Activated gamma-delta T cell treated with Interleukin-2 at 50 U/mL for 16 hours (primary cell): Measurements from ENCODE around the gene IRF6.
"Not testable (repeated sequence)": the region's sequence is repeated elsewhere in the genome, so short reads cannot be mapped to it uniquely, and the experiment has no call there.

ENCODE experiments used
- DNase-seq: peaks from one replicate; pipeline ENCODE4 v3.0.0-alpha.2; 2020

Gene IRF6

GRCh38 chr1:209822706-209823105, 16.8 kb upstream of the IRF6 start:
- no peak for DNase-seq

- no peak for DNase-seq
Measured at GRCh38 chr1:209820986-209821385, 15.0 kb upstream of the IRF6 start.

DNA sequence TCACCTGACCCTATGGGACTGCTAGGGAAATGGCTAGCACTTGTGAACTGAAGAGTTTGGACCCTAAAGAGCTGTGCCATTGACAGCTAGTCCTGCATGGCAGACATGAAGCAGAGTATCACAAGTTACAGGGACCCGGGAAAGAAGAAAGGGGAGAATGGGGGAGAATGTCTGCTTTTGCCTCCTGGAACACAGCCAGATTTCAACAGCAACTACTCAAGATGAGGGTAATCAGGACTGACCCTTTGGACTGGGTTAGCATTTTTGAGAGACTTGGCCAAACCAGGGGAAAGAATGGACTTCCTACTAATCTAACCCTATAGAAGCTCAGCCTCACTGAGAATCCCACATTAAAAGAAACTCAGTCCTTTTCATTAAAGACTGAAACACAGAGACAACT, 13.1 kb upstream of the IRF6 start:
- DNase-seq, result no peak

GRCh38 chr1:209817691-209818090, 11.7 kb upstream of the IRF6 start:
- DNase-seq, result no peak

DNA sequence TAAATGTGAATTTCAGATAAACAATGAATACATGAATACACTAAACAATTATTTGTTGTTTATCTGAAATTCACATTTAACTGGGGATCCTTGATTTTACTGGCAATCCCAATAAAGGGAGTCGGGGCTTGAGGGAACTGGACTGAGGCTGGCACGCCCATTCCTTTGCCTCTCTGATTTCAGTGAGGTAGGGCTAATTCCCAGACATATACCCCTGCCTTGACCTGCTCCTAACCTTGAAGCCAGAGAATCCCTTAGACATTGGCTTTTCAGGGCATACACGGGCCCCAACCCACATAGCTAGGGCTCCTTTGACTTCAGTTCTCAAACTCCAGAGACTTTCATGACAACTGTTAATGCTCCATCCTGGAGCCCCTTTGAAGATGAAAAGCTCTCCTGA, 11.0 kb upstream of the IRF6 start:
- no peak for DNase-seq

- no peak for DNase-seq
Measured at GRCh38 chr1:209815931-209816341, 10.0 kb upstream of the IRF6 start.

- no peak for DNase-seq
Measured at GRCh38 chr1:209815490-209815889, 9.5 kb upstream of the IRF6 start.

DNA sequence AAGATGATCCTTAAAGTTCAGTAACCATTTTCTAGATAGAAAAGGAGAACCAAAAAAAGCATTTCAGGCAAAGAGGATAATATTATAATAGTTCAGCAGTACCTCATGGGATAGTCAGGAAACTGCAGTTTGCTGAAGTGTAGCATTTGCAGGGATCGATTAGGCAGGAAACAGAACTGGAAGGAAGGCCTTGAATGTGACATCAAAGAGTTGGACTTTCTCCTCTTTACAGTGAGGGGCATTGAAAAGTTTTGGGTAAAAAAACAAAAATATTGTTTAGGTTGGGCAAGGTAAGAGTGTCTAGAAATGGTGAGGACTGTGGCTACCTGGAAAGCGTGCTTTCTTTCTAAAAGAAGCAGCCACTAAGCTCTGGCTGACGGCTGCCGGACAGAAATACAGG, 8.0 kb upstream of the IRF6 start:
- DNase-seq, result no peak

- no peak for DNase-seq
Measured at GRCh38 chr1:209810783-209811182, 4.8 kb upstream of the IRF6 start.

- DNase-seq, result no peak
Measured at GRCh38 chr1:209809611-209810010, 3.7 kb upstream of the IRF6 start.

- DNase-seq, result no peak
Measured at GRCh38 chr1:209808059-209808581, 2.2 kb upstream of the IRF6 start.

DNA sequence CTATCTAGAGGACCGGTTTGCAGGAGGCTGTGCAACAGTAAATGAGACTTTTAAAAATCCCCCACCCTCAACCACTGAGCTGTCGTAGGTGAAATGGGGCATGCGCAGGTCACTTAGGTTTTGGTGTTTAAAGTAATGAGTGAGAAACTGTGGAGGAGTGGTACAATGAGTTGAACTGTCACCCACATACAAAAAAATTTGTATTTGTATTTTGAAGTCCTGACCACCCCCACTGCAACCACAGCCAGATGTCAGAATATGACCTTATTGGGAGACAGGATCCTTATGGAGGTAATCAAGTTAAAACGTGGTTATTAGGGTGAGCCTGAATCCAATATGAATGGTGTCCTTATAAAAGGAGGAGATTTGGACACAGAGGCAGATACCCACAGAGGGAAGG, 1.6 kb upstream of the IRF6 start:
- DNase-seq, result no peak

DNA sequence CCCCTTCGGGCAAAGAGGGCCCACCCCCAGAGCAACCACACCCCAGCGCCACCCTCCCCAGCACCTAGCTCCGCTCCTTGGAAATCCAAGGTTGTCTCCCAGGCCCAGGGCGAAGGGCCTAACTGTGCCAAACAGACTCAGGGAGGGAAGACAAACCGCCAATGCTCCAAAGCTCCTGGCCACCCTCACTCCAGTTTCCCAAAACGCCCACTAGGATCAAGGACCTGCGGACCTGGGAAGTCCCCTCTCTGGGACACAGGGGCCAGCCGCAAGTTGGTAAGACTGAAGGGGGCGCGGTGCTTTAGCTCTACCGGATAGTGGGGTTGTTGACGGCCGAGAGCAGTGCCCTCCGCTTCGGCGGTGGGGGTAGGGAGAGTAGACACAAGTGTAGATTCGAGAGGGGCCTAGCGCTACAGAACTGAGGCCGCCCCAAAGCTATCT, 581 bp downstream of the IRF6 start:
- DNase-seq, result no peak

DNA sequence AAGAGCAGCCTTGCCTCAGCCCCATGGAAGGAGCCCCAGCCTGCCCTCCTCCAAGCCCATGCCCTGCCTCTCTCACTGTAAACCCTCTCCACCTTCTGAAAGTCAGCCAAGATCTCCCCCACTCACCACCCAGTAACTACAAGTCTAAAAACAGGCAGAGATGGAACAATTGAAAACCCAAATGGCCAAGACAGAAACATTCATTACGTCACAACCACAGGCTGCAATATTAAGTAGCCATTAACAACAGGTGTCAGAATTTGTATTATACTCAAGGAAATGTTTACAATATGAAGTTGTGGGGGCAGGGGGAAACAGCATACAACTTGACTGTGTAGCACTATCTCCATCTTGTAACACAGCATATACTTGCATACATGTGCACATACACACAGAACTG, 2.4 kb downstream of the IRF6 start:
- DNase-seq, result no peak

- no peak for DNase-seq
Measured at GRCh38 chr1:209802780-209803152, 3.2 kb downstream of the IRF6 start.

- DNase-seq, result no peak
Measured at GRCh38 chr1:209802117-209802779, 3.7 kb downstream of the IRF6 start.

GRCh38 chr1:209800984-209801834, 4.7 kb downstream of the IRF6 start:
- no peak for DNase-seq

GRCh38 chr1:209797978-209798639, 7.8 kb downstream of the IRF6 start:
- DNase-seq, result no peak

- not testable (repeated sequence) for DNase-seq
Measured at GRCh38 chr1:209793711-209794110, 12.2 kb downstream of the IRF6 start.

DNA sequence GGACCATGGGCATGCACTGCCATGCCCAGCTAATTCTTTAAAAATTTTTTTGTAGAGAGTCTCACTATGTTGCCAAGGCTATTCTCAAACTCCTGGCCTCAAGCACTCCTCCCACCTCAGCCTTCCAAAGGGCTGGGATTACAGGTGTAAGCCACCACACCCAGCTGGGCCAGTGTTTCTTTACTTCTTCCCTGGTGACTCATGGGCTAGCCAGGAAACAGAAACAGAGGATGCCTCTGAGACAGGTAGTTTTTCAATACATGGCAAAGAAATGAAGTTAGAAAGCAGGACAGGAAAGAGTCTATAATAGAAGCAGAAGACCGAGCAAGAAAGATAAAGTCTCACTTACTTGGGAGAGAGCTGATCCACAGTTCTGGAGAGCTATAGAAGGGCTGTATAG, 14.0 kb downstream of the IRF6 start:
- DNase-seq, result no peak

DNA sequence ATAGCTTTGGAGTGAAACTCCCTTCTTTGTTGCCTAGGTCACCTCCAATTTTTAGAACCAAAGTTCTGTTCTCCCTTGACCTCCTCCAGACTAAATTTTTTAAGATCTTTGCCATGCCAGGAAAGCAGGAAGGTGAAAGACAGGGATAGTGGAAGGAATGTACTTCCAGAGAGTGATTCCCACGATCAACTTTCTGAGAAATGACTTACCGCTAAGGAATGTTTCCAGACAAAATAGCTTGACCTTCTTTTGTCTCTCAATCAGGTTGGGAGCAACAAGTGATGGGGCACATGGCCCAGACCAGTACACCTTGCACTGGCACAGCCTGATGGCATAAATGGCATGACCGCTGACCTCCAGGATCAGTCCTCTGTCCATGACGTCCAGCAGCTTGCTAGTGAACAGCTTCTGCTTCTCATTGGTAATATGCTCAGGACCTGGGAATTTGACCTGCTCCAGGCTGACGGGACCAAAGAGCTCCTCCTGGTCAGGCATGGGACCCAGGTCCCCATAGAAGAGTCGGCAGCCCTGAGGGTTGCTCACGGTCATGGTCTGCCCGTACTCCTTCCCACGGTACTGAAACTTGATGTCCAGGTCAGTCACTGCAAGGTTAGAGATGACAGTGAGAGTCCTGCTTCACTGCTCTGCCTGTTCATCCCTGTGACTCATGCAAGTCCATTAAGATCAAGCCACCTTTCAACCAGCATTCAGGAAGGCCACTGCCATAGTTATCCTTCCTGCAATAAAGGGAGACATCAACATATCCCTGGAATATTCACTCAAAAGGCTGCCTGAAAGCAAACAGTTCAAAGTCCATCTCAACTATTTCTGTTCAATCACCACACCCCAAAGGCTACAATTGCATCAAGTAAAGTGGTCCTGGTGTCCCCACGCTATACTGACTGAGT, 15.4 kb downstream of the IRF6 start:
- no peak for DNase-seq

DNA sequence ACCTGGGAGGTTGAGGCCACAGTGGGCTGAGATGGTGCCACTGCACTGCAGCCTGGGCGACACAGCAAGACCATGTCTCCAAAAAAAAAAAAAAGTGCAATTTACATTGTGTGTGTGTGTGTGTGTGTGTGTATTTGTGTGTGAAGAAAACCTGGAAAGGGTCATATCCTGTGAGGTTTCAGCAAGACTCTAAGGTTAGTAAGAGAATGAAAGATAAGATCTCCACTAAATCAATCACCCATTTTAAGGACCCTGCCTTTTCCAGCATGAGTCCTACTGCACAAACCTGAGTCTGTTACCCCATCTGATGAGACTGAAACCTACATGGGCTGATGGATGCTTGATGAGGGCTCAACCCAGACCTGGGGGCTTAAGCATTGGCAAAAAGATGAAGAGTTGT, 16.7 kb downstream of the IRF6 start:
- no peak for DNase-seq

- no peak for DNase-seq
Measured at GRCh38 chr1:209787551-209787950, 18.4 kb downstream of the IRF6 start.
